HG03354 (cell line): Measurements from ENCODE around the gene NUDCD3.

Experiments
- ATAC-seq: cut with Tn5 transposase; IDR thresholded peaks from one replicate; pipeline ENCODE4 v1.9.1; 2021; ENCODE audit warnings: mild to moderate bottlenecking; ENCODE audit not compliant: unreplicated experiment, poor library complexity, severe bottlenecking

The NUDCD3 gene

DNA sequence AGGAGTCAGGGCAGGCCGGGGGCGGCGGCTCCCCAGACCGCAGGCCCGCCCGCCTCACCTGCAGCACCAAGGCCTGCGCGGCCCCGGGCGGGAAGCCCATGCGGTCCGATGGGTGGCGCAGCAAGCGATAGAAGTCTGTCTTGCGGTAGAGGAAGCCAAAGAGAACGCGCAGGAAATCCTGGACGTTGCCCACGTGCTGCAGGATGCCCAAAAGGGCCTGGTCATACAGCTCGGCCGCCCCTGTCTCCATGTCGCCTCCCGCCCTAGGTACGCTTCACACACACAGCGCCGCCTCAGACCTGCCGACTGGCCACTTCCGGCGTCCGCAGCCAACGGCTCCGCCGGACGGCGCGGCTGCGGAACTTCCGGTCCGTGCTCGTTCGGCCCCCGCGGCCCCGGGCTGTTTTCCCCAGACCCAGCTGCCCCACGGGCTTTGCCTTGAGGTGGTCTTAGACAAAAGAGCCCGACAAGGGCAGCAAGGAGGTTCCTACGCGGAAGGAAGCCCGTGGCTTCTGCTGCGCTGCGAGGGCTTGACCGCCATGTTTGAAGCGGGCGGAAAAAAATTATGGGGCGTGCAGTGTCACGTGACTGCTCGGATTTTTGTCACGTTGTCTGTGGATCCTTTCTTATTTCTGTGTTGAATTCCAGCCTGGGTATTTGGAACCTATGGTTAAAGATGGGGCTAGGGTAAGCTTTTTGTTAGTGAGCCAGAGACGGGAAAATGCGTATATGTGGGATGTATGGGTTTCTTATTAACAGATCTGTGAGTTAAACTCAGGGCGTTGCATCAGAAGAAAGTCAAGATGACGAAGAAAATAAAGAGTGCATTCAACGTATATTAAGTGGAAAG, at the start of gene NUDCD3:
TSS of gene NUDCD3 (minus strand) at position 308 of the 850 bp plus-strand sequence. CDS start at position 250, 58 bp downstream.
- ATAC-seq: peak; percentile 93

DNA sequence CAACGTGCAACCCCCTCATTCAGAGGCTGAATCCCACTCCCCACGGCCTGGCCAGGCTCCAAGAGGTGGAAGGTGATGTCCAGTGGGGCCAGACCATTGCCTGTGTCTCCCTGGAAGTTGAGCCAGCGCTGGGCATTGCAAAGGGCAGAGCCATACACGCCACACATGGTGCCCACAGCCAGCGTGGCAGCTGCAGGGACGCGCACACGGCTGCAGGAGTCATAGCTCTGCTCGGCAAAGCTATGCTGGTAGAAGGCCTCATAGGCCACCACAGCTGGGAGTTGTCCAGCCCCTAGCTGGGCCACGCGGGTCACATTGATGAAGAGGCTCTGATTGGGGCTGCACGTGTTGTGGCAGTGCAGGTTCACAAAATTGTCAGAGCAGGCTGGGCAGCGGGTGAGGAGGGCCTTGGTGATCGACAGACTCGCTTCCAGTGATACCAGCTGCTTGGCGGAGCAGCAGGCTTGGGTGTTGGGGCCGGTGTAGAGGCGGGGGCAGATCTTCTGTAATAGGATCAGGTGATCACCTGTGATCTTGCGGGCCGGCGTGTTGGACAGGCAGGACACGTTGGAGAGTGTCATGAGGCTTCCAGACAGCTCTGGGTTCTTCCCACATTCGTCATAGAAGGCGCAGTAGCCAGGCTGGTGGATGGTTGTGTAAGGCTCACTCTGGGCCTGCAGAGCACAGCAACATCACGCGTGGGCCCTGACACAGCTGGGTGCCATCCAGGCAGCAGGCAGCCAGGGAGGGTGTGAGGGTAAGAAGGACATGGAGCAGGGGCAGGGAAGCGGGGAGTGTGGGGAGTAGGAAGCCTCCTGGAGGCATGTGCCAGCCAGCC, 49.4 kb upstream of the NUDCD3 start:
- no peak for ATAC-seq

DNA sequence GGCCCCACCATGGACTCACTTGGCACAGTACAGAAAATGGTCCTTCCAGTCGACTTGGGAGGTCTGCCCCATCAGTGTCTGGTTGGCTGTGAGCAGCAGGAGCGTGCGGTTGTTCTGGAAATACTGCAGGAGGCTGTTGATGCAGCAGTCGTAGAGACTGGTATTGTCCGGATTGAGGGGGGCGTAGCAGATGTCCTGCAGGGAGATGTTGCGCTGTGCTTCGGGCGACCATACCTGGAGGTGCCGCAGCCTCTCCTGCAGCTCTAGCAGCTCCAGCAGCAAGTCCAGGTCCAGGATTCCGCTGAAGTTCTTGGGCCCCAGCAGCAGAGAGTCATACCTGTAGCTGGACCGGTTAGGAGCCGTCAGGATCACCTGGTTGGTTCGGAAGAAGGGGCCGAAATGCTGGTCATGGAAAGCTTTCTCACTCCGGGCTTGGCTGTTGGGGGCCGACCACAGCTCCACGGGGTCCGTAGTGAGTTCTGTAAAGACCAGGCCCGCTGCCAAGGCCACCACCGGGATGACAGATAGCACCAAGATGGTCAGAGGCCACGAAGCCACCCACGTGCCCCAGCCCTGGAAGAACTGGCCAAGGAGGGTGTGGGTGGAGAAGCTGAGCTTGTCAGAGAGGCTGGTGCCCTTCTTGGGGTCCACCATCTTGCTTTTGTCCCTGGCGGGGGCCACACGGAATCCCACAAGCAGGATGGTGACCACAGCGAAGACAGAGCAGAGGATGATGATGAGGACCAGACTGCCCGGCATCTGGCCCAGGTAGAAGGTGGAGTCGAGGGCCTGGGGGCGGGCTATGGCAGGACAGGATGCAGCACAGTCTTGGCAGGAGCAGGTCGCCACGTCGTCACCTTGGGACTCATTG, 48.6 kb upstream of the NUDCD3 start:
- ATAC-seq: no peak

DNA sequence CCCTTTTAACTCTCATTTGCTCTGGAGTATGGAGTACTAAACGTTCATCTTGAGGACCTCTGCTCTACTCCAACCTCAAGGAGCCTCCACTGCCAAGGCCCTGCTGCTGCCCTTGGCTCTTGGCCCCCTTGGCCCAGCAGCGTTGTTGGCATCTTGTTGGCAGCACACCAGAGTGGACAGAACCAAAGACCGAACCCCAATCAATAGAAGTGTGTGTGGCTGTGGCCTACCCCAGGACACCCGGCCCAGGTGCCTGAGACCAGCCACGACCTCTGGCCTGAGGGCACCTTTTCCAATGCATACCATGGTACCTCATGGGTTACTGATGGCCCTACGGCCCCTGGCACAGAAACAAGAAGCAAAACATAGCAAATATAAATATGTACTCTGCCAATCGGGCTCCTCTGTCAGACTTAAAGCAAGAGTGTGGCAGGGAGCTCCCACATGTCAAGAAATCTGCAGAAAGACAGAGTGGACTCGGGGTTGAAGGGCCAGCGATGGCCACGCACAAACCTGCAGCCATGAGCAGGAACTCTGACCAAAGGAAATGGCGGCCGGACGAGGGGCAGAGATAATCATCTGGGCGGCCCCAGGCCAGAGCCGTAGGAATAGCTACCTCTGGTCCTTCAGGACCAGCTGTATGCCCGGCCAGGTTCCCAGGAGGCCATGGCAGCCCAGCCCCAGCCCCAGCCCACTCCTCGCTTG, 47.8 kb upstream of the NUDCD3 start:
- no peak for ATAC-seq

DNA sequence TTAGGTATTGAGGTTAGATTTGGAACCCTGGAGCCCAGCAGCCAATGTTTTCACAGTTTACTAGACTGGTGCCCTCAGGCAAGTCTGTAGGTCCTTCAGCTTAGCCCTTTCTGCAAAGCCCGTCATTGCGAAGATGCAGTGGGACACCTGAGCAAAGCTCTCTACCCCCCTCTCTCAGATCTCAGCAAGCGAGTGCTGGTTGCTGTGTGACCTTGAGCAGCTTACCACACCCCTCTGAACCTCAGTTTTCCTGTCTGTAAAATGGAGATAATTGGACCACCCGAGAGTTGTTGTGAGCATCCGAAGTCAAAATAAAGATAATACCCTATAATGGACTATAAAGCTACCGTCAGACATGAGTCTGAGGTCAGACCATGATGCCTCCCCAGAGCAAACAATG, 47.0 kb upstream of the NUDCD3 start:
- no peak for ATAC-seq

DNA sequence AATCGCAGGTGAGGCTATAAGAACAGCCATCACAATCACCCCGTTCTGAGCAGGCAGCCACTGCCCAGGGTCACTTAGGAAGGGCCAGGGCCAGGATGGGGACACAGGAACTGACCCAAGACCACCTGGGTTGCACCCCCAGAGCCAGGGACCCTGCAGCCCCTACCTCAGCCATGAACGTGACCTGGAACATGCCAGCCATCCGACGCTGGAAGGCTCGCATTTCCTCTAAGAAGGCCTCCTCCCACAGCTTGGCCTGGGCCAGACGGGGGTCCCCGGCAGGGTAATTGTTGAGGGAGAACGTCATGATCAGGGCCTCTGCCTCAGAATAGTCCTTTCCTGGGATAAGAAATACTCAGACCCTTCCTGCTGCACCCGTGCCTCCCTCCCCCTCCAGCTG, 45.6 kb upstream of the NUDCD3 start:
- ATAC-seq: no peak

DNA sequence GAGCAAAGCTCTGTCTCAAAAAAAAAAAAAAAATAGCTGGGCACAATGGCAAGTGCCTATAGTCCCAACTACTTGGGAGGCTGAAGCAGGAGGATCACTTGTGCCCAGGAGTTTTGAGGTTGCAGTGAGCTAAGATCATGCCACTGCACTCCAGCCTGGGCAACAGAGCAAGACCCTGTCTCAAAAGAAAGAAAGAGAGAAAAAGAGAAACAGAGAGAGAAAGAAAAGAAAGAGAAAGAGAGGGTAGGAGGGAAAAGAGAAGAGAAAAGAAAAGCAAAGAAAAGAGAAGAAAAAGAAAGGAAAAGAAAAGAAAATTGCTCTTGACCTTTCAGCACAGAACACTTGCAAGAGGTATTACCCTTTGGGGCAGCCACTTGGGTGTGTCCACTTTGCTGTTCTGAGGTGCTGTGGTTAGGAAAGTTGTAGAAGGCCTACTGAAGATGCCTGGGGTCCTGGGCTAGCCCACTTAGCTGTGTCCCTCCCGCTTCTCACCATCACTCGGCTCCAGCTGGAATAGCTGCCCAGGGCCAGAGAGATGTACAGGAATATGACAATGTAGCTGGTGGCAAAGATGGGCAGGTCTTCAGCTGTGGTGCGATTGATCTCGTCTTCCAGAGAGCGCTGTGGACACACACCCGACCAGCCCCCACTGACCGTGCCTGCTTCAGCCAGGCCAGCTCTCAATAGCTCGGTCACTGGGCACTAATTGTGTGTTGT, 45.0 kb upstream of the NUDCD3 start:
- ATAC-seq: no peak

DNA sequence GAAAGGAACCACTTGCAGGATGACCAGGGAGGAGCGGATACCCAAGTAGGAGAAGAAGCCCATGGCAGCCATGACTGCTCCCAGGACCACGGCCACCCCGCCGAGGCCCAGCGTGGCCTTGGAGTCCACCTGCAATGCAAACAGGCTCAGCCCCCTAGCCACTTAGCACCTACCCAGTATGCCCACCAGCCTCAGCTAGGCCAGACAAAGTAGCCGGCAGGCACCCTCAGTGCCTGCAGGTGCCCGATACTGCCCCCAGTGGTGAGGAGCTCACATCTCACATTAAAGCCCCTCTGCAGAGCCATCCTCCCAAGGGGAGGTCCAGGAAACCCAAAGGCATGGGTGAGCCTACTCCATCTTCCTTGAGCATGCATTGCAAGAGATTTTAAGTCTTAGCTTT, 44.0 kb upstream of the NUDCD3 start:
- ATAC-seq: peak; percentile 71

DNA sequence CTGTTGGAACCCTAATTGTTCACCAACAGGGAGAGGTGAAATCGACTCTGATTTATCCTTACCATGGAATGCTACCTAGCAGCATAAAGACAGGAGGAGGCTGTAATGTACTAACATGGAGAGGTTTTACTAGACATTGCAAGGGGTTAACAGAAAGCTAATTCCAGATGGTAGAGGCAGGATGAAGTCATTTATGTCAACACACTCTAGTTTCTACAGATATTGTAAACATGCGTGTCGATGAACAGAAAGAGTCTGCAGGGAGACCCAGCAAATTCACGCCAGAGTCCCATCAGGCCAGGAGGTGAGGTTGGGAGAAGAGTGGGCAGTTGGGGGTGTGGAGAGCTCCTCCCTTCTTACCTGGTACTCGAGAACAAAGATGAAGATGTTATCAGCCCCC, 43.6 kb upstream of the NUDCD3 start:
- no peak for ATAC-seq

DNA sequence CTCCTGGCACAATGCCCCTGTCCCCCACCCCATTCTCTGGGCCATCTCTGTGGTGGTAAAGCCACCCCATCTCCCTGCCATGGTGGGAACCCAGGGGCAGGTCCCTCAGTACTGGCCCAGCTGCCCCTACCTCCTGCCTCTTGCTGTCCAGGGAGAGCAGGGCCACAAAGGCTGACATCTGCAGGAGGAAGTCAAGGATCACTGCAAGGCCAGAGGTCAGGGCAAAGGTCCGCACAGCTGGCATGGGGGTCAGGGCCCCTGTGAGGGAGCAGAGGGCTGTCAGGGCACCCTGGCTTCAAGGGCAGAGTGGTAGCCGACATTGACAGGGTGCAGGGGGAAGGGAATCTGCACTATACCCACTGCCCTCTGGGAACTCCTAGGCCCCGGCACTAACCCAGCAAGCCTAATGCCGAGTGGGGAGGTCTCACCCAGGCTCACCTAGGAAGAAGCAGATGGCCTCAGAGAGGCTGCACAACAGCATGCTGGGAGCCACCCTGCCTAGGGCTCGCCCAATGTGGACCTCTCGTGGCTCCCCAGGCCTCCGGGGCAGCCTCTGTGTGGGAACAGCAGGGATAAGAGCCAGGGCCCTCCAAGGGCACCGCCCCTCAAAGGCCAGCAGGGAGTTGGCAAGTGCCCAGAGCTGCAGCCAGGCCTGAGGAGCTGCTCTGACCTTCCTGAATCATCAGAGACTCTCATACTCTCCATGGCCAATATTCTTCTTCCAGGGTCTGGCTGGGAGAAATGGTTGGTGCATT, 43.0 kb upstream of the NUDCD3 start:
- ATAC-seq: no peak

DNA sequence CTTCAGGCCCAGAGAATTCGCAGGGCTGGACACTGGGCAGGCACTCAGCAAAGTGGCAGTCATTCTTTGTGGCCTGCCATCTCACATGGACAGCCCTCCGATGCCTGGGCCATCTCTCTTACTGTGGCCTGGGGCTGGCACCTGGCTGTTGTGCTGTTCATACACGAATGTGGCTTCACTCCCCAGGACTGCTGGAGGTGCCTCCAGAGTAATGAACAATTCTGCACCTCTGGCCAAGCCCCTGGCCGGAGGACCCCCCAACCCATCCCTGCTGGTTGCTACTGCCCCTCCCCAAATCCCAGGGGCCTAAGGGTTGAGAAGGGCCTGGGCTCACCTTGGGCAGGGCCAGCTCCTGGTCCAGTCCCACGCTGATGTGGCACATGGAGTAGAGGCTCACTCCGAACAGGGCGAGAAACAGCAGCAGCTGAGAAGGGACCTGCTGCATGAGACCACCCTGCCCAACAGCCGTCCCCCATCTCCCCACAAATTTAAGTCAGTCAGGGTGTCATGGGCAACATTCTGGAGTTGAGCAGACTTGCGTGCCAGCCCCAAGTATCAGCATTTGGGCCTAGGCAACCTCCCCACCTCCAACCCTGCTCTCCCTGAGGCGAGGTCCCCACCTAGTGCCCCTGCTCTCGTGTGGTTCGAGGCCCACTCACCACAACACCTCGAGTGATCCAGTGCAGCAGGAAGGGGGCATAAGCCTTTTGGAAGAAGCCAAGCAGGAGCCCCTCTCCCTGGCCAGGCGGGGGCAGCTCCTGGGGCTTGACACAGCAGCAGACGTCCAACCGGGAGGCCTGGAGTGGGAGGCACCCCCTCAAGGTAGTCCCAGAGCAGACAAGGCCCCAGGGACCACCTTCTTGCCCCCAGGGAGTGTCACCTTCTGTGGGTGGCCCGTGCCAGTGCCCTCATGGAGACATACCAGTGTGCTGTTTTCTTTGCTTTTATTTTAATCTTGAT, 41.2 kb upstream of the NUDCD3 start:
- no peak for ATAC-seq

DNA sequence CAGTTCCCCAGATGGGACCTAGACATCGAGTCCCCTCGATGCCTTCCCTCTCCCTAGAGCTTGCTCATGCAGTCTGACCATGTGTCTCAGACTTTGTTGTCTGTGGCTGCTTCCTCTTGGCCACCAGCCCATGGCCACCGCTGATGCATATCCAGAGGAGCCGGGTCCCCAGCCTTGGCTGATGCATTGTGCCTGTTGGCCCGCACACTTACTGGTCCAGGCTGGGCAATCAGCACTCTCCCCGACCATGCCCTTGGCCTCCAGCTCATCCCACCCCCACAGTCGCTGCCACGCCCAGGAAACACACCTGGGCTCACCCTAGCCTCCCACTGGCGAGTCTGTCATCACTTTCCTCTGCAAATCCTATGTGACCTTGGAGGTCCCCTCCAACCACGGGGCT, 40.5 kb upstream of the NUDCD3 start:
- ATAC-seq: no peak

DNA sequence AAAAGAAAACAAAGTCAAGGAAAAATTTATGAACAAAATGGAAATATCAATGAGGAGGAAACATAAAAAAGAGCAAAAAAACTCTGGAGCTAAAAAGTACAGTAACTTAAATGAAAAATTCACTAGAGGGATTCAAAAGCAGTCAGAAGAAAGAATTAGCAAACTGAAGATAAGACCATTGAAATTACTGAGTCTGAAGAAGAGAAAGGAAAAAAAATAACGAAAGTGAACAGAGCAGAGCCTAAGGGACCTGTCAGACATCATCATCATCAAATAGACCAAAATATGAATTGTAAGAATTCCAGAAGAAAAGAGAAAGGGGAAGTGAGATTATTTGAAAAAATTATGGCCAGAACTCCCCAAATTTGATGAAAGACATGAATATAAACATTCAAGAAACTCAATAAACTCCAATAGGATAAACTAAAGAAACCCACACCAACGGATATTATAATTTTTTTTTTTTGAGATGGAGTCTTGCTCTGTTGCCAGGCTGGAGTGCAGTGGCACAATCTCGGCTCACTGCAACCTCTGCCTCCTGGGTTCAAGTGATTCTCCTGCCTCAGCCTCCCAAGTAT, 34.4 kb upstream of the NUDCD3 start:
- no peak for ATAC-seq

DNA sequence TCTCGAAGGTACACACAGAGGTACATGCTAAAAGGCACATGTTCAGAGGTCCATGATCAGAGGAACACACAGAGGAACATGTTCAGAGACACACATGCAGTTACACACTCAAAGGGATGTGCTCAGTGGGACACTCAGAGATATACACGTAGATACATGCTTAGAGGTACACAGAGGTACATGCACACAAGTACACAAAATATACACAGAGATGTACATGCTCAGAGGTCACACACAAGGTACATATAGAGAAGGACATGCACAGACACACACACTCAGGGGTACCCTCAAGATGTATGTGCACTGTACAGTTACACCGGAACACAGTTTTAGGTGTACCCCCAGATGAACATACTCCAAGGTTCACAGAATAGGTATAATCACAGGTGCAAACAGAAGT, 31.9 kb upstream of the NUDCD3 start:
- ATAC-seq: no peak

DNA sequence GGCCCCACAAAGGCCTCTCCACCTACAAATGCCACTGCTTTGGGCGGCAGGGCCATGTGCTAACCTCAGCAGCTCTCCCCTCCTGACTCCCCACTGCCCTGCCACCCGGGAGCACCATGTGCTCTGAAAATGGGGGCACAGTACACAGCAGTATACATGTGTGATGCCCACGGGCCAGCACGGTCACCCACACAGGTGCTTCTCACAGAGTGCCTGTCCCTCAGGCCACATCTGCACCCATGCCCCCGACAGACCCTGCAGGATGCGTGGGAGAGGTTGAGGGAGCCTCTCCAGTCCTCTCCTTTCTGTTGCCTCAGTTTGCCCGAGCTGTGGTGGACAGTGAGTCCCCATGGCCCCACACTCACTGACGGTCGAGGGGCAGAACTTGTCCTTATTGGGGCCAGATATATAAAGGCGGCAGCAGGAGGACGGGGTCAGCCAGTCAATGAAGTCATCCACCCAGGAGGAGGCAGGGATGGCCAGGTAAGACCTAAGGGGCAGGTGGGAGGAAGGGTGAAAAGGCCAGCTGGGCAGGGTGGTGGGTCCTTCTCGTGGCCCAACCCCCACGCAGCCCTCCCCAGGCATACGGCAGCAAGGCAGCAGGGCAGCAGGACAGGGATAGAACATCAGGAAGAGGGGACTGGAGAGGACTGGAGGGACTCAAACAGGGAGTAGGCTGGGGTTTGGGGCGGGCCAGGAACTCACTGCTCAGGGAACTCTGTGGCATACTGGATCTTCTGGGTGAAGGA, 31.1 kb upstream of the NUDCD3 start:
- ATAC-seq: no peak

DNA sequence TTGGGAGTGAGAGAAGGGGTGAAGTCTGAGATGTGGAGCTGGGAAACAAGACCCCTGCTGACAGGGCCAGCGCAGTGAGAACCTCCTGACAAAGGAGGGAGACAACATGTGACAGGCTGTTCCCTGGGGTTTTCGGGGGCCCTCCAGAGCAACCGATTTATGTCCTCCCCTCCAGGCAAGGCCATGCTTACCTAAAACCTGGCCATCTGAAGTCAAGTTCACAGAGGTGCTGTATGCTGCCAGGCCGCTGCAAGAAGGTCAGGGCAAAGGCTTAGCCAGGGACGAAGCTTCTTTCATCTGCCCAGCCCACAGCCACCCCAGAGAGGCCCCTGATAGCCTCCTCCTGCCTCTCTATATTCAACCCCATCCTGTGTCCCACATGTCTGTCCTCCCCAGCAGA, 30.1 kb upstream of the NUDCD3 start:
- ATAC-seq: no peak
